Measurements from ENCODE around the gene ANKMY1. TPM values are rescaled to one million over a fixed set of nuclear protein-coding genes. Genes with fewer than 3 reads are reported as not detected.

The ANKMY1 gene
- total RNA-seq, 1 donor from 2014 or later: 7.2 TPM

- Histone ChIP-seq H3K79me2 (ENCODE audit: insufficient read depth, low read length) (peaks cover 82% of the 10 kb centered on the region), H3K36me3 (ENCODE audit: insufficient read depth, low read length) (peaks cover 4% of the 10 kb centered on the region), H2AFZ (ENCODE audit: low read depth, low read length) (no peak overlapping the region), H3K9me3 (ENCODE audit: insufficient read depth, low read depth, low read length) (no peaks in the 10 kb centered on the region), H3K9ac (ENCODE audit: low read length) (no peak overlapping the region), H3K4me1 (ENCODE audit: insufficient read depth, low read length) (peaks cover 35% of the 10 kb centered on the region), H3K27ac (ENCODE audit: low read depth, low read length) (no peak overlapping the region), H3K27me3 (ENCODE audit: insufficient read depth, low read length) (no peaks in the 10 kb centered on the region), H3K4me3 (ENCODE audit: insufficient read depth, low read depth, low read length) (no peak overlapping the region), H4K20me1 (ENCODE audit: insufficient read depth, low read length) (peaks cover 82% of the 10 kb centered on the region), H3K4me2 (ENCODE audit: low read length) (peak overlapping the region; percentile 98)
- H3K27ac Mint-ChIP-seq (ENCODE audit: unreplicated experiment): no peak overlapping the region
- TF ChIP-seq EZH2 (IDR thresholded peaks at IDR 0.05; ENCODE audit: insufficient read depth, low read length) (no peak), CTCF (IDR thresholded peaks at IDR 0.05; ENCODE audit: insufficient read depth, low read depth, low read length) (no peak)
- no peaks in the 10 kb centered on the region for H3K9me3 Mint-ChIP-seq (ENCODE audit: unreplicated experiment)
- DNase-seq (ENCODE audit: low read depth) (no peak), FAIRE-seq (no peak)
- H3K4me1 Mint-ChIP-seq (ENCODE audit: low read depth, unreplicated experiment): peaks cover 28% of the 10 kb centered on the region
- H3K27me3 Mint-ChIP-seq (ENCODE audit: low read depth, unreplicated experiment): no peaks in the 10 kb centered on the region
- H3K4me3 Mint-ChIP-seq (ENCODE audit: unreplicated experiment): peak overlapping the region; percentile 89
- H3K36me3 Mint-ChIP-seq (ENCODE audit: low read depth, unreplicated experiment): no peaks in the 10 kb centered on the region
Measured at GRCh38 chr2:240588669-240589068, 30.9 kb upstream of the ANKMY1 start.

- DNase-seq (ENCODE audit: low read depth): no peak
- peak overlapping the region; percentile 96 for H3K9ac ChIP-seq (ENCODE audit: low read length)
Measured at GRCh38 chr2:240588006-240588655, 30.3 kb upstream of the ANKMY1 start.

More at GRCh38 chr2:240588006-240588655, 30.3 kb upstream of the ANKMY1 start:
- no peak for FAIRE-seq
- Histone ChIP-seq H3K79me2 (ENCODE audit: insufficient read depth, low read length) (peaks cover 83% of the 10 kb centered on the region), H3K36me3 (ENCODE audit: insufficient read depth, low read length) (peaks cover 4% of the 10 kb centered on the region), H3K9me3 (ENCODE audit: insufficient read depth, low read depth, low read length) (no peaks in the 10 kb centered on the region), H3K4me1 (ENCODE audit: insufficient read depth, low read length) (peaks cover 37% of the 10 kb centered on the region), H3K4me3 (ENCODE audit: insufficient read depth, low read depth, low read length) (peak overlapping the region; percentile 97), H4K20me1 (ENCODE audit: insufficient read depth, low read length) (peaks cover 82% of the 10 kb centered on the region), H3K27ac (ENCODE audit: low read depth, low read length) (no peak overlapping the region), H2AFZ (ENCODE audit: low read depth, low read length) (no peak overlapping the region), H3K27me3 (ENCODE audit: insufficient read depth, low read length) (no peaks in the 10 kb centered on the region), H3K4me2 (ENCODE audit: low read length) (peak overlapping the region; percentile 98)
- Mint-ChIP-seq H3K4me1 (ENCODE audit: low read depth, unreplicated experiment) (peaks cover 30% of the 10 kb centered on the region), H3K9me3 (ENCODE audit: unreplicated experiment) (no peaks in the 10 kb centered on the region), H3K27me3 (ENCODE audit: low read depth, unreplicated experiment) (no peaks in the 10 kb centered on the region), H3K36me3 (ENCODE audit: low read depth, unreplicated experiment) (no peaks in the 10 kb centered on the region), H3K4me3 (ENCODE audit: unreplicated experiment) (peak overlapping the region; percentile 89), H3K27ac (ENCODE audit: unreplicated experiment) (no peak overlapping the region)
- TF ChIP-seq EZH2 (IDR thresholded peaks at IDR 0.05; ENCODE audit: insufficient read depth, low read length) (no peak), CTCF (IDR thresholded peaks at IDR 0.05; ENCODE audit: insufficient read depth, low read depth, low read length) (no peak)

Measured in astrocyte (in vitro differentiated cells and primary cell).